AG09309 (cell line): ENCODE data around the gene C11orf91.
"Not testable (repeated sequence)": the region's sequence is repeated elsewhere in the genome, so short reads cannot be mapped to it uniquely, and the experiment has no call there.

Experiments
- DNase-seq: peaks from one replicate; pipeline ENCODE4 v3.0.0-alpha.2; 2010; ENCODE audit warnings: low read depth
- H3K4me3 ChIP-seq: 2 replicates; pipeline ENCODE4 v1.5.1; 2011; ENCODE audit warnings: mild to moderate bottlenecking, low read depth, low read length, moderate library complexity; ENCODE audit not compliant: control insufficient read depth
- TF ChIP-seq, protein P1 (sequence below): IDR thresholded peaks from 2 replicates; pipeline ENCODE4 v1.5.1; 2011; ENCODE audit warnings: mild to moderate bottlenecking, low read depth, low read length, inconsistent platforms; ENCODE audit not compliant: insufficient read depth, control insufficient read depth; ENCODE audit errors: missing control alignments

Gene C11orf91

GRCh38 chr11:33736148-33736812 is 35.7 kb upstream of the C11orf91 start, which contains the start of gene CD59:
TSS of gene CD59 (minus strand) at chr11:33736423. CDS start at chr11:33722445, 13,978 bp downstream.
- TF ChIP-seq, protein P1, sequence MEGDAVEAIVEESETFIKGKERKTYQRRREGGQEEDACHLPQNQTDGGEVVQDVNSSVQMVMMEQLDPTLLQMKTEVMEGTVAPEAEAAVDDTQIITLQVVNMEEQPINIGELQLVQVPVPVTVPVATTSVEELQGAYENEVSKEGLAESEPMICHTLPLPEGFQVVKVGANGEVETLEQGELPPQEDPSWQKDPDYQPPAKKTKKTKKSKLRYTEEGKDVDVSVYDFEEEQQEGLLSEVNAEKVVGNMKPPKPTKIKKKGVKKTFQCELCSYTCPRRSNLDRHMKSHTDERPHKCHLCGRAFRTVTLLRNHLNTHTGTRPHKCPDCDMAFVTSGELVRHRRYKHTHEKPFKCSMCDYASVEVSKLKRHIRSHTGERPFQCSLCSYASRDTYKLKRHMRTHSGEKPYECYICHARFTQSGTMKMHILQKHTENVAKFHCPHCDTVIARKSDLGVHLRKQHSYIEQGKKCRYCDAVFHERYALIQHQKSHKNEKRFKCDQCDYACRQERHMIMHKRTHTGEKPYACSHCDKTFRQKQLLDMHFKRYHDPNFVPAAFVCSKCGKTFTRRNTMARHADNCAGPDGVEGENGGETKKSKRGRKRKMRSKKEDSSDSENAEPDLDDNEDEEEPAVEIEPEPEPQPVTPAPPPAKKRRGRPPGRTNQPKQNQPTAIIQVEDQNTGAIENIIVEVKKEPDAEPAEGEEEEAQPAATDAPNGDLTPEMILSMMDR = no peak
- DNase-seq = peak; percentile 54
- H3K4me3 ChIP-seq = peak within 1 kb of the TSS; percentile 78

DNA sequence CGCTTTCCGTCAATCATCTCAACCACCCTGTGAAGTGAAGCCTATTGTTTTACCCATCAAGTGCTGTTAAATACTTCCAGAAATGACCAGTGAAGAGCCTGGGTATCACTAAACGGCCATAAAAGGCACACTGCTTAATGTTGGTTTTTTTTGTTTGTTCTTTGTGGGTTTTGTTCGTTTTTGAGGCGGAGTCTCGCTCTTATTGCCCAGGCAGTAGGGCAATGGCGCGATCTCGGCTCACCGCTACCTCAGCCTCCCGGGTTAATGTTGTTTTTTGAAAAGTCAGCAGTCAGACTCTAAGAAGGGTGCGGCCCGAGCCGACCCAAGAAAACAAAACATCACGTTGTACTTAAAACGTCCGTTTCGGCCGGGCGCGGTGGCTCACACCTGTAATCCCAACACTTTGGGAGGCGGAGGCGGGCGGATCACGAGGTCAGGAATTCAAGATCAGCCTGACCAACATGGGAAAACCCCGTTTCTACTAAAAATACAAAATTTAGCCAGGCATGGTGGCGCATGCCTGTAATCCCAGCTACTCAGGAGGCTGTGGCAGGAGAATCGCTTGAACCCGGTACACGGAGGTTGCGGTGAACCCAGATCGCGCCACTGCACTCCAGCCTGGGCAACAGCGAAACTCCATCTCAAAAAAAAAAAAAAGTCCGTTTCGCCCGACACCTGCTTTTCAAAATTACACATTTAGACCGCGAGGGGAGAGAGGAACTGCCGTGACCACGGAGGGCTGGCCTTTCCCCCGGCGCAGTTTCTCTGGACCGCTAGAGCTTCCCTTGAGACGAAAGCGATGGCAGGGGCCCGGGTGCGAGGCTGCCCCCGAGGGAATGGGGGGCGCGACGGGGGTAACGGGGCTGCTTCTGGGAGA is 34.9 kb upstream of the C11orf91 start:
- H3K4me3 ChIP-seq = peak overlapping the region; percentile 78
- TF ChIP-seq, protein P1 = no peak
- no peak for DNase-seq

GRCh38 chr11:33734441-33735270 is 34.0 kb upstream of the C11orf91 start:
- peak overlapping the region; percentile 78 for H3K4me3 ChIP-seq

DNA sequence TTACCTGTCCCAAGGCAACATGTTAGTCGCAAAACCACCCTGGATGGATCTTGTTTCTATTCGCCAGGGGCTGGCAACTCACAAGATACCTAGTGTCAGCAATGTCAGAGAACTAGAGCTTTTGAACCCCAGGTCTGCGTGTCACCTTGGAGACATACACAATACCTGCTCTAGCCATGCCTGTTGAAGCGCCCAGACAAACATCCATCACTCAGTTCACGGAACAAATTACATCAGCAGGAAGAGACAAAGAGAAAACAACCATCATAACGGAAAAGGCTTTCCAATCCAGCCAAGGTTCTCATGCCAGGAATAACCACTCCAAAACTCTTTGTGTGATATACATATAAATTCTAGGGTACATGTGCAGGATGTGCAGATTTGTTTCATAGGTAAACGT is 33.4 kb upstream of the C11orf91 start:
- TF ChIP-seq, protein P1 = no peak
- DNase-seq = no peak
- peak overlapping the region; percentile 78 for H3K4me3 ChIP-seq

More at GRCh38 chr11:33734441-33735270, 34.0 kb upstream of the C11orf91 start:
- TF ChIP-seq, protein P1 = no peak
- DNase-seq = no peak

DNA sequence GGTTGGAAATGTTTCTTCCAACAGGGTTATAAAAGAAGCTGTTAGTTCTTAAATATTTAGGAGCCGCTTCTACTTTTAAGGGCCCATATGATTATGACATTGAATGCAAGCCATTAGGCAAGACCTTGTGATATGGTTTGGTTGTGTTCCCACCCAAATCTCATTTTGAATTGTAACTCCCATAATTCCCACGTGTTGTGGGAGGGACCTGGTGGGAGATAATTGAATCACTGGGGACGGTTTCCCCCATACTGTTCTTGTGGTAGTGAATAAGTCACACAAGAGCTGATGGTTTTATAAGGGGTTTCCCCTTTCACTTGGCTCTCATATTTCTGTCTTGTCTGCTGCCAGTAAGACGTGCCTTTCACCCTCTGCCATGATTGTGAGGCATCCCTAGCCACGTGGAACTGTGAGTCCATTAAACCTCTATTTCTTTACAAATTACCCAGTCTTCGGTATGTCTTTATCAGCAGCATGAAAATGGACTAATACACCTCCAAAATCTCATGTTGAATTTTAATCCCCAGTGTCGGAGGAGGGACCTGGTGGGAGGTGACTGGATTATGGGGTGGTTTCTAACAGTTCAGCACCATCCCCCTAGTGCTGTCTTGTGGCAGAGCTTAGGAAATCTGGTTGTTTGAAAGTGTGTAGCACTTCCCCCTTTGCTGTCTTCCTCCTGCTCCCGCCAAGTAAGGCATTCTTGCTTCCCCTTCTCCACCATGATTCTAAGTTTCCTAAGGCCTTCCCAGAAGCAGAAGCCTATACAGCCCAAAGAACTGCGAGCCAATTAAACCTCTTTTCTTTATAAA is 31.3 kb upstream of the C11orf91 start:
- TF ChIP-seq, protein P1 = no peak
- no peak for DNase-seq
- H3K4me3 ChIP-seq = no peak overlapping the region

GRCh38 chr11:33730716-33731115 is 30.1 kb upstream of the C11orf91 start:
- TF ChIP-seq, protein P1 = no peak

GRCh38 chr11:33729072-33729664 is 28.5 kb upstream of the C11orf91 start:
- H3K4me3 ChIP-seq, DNase-seq: not testable (repeated sequence)

More at GRCh38 chr11:33730716-33731115, 30.1 kb upstream of the C11orf91 start:
- no peak overlapping the region for H3K4me3 ChIP-seq
- no peak for DNase-seq

- not testable (repeated sequence) for DNase-seq
These were observed 26.9 kb upstream of the C11orf91 start for GRCh38 chr11:33727539-33727938.

More at GRCh38 chr11:33727539-33727938, 26.9 kb upstream of the C11orf91 start:
- H3K4me3 ChIP-seq = not testable (repeated sequence)
